T-helper 1 cell treated with Interleukin-12 subunit alpha and Interleukin-12 subunit beta and Interleukin-4 antibody, amounts not matched to agents 30 ng/mL and 1 ng/mL, for 36 hours (primary cell): ENCODE results near the gene TIMM23. TPM values are rescaled to one million over a fixed set of nuclear protein-coding genes. Genes with fewer than 3 reads are reported as not detected.
"Not testable (repeated sequence)": the region's sequence is repeated elsewhere in the genome, so short reads cannot be mapped to it uniquely, and the experiment has no call there.

Experiments
- intact Hi-C: fragments of 100-400 bp; cut with micrococcal nuclease; formaldehyde crosslinking; loops from one replicate; pipeline ENCODE4 v1.15.1; 2024
- total RNA-seq: library from RNA; stranded (reverse); gene quantifications from 2 replicates; pipeline ENCODE4 v1.2.3, GENCODE V29; 2022

Gene TIMM23
- total RNA-seq, 1 donor from 2014 or later = 64.3 TPM

GRCh38 chr10:45985590-45985989 lies 13.3 kb downstream of the TIMM23 start:
- intact Hi-C loops = not testable (repeated sequence)

GRCh38 chr10:45997557-45997956 lies 25.3 kb downstream of the TIMM23 start:
- intact Hi-C loops = no loop called here

- intact Hi-C loops = no loop called here
Measured at GRCh38 chr10:45997994-45998763, 25.9 kb downstream of the TIMM23 start.

GRCh38 chr10:45999955-46000354 lies 27.7 kb downstream of the TIMM23 start:
- intact Hi-C loops = not testable (repeated sequence)

- intact Hi-C loops = no loop called here
Measured at GRCh38 chr10:46000538-46000937, 28.2 kb downstream of the TIMM23 start.

GRCh38 chr10:46001187-46001756 lies 29.0 kb downstream of the TIMM23 start:
- intact Hi-C loops = no loop called here

GRCh38 chr10:46002189-46002687 lies 29.9 kb downstream of the TIMM23 start:
- intact Hi-C loops = not testable (repeated sequence)

- intact Hi-C loops = no loop called here
Measured at GRCh38 chr10:46002916-46003693, 30.8 kb downstream of the TIMM23 start.

GRCh38 chr10:46004963-46005362 lies 32.7 kb downstream of the TIMM23 start:
- intact Hi-C loops = no loop called here

GRCh38 chr10:46005383-46005782 lies 33.1 kb downstream of the TIMM23 start:
- intact Hi-C loops = no loop called here

GRCh38 chr10:46006219-46006618 lies 33.9 kb downstream of the TIMM23 start:
- intact Hi-C loops = no loop called here

- intact Hi-C loops = no loop called here
Measured at GRCh38 chr10:46012746-46013145, 40.5 kb downstream of the TIMM23 start.

- intact Hi-C loops = no loop called here
Measured at GRCh38 chr10:46014206-46014605, 41.9 kb downstream of the TIMM23 start.

- intact Hi-C loops = no loop called here
Measured at GRCh38 chr10:46014683-46015405, 42.6 kb downstream of the TIMM23 start.

GRCh38 chr10:46016190-46016589 lies 43.9 kb downstream of the TIMM23 start:
- intact Hi-C loops = no loop called here

- intact Hi-C loops = no loop called here
Measured at GRCh38 chr10:46016811-46017210, 44.5 kb downstream of the TIMM23 start.

- intact Hi-C loops = no loop called here
Measured at GRCh38 chr10:46017733-46018132, 45.4 kb downstream of the TIMM23 start.

GRCh38 chr10:46018453-46019176 lies 46.3 kb downstream of the TIMM23 start:
- intact Hi-C loops = no loop called here

GRCh38 chr10:46019177-46019528 lies 46.9 kb downstream of the TIMM23 start:
- intact Hi-C loops = no loop called here

- intact Hi-C loops = loop anchor here (10.0 kb wide), 1 partner anchor 1015 kb away; the partner anchor contains the start of gene ZNF22
Measured at GRCh38 chr10:46019569-46020343, 47.5 kb downstream of the TIMM23 start.
